WTC11 (cell line): ENCODE measurements around the gene MLN. TPM values are rescaled to one million over a fixed set of nuclear protein-coding genes. Genes with fewer than 3 reads are reported as not detected.

Source experiments
- ATAC-seq: fragments of 200-7000 bp; cut with Tn5 transposase; 2 replicates; pipeline ENCODE4 v1.10.0; 2021; ENCODE audit warnings: mild to moderate bottlenecking, moderate library complexity
- CTCF ChIA-PET: fragments of 300-600 bp; sonication (Branson Sonifier 250); formaldehyde crosslinking; loops from one replicate; lab custom pipeline; 2021; ENCODE audit warnings: antibody characterized with exemption; lab: Charles Lee
- POLR2A ChIA-PET: fragments of 350-600 bp; sonication (Branson Sonifier 250); formaldehyde crosslinking; loops from one replicate; lab custom pipeline; 2021; ENCODE audit warnings: antibody characterized with exemption; lab: Charles Lee
- DNase-seq: peaks from one replicate; pipeline ENCODE4 v3.0.0; 2021; ENCODE audit warnings: low spot score
- H3K27ac Mint-ChIP-seq: 2 replicates; pipeline ENCODE4 v1.8.0; 2021; ENCODE audit warnings: mixed read lengths
- H3K27me3 Mint-ChIP-seq: 2 replicates; pipeline ENCODE4 v1.8.0; 2021; ENCODE audit warnings: low read depth, mild to moderate bottlenecking, moderate library complexity, mixed read lengths
- H3K36me3 Mint-ChIP-seq: 2 replicates; pipeline ENCODE4 v1.8.0; 2021; ENCODE audit warnings: mixed read lengths
- H3K4me1 Mint-ChIP-seq: 2 replicates; pipeline ENCODE4 v1.8.0; 2022; ENCODE audit warnings: mixed read lengths
- H3K4me3 Mint-ChIP-seq: 2 replicates; pipeline ENCODE4 v1.8.0; 2021; ENCODE audit warnings: mild to moderate bottlenecking, moderate library complexity, mixed read lengths
- H3K9me3 Mint-ChIP-seq: 2 replicates; pipeline ENCODE4 v1.8.0; 2021; ENCODE audit warnings: mixed read lengths
- ATF1 ChIP-seq: sonication (generic); formaldehyde crosslinking; IDR thresholded peaks from 2 replicates; pipeline ENCODE4 v1.8.1; 2023; ENCODE audit warnings: mild to moderate bottlenecking, moderate library complexity, missing genetic modification reagents
- FOXJ3 ChIP-seq: sonication (generic); formaldehyde crosslinking; IDR thresholded peaks from 2 replicates; pipeline ENCODE4 v1.9.0; 2021; ENCODE audit warnings: missing genetic modification reagents, mild to moderate bottlenecking, borderline replicate concordance
- GABPB1 ChIP-seq: sonication (generic); formaldehyde crosslinking; IDR thresholded peaks from 2 replicates; pipeline ENCODE4 v1.8.1; 2023; ENCODE audit warnings: mild to moderate bottlenecking, missing genetic modification reagents
- HMGA2 ChIP-seq: fragments of 250-450 bp; sonication (Bioruptor Pico); IDR thresholded peaks from 2 replicates; pipeline ENCODE4 v1.4.0; 2021; ENCODE audit warnings: mild to moderate bottlenecking, moderate library complexity
- IRF2 ChIP-seq: sonication (generic); formaldehyde crosslinking; IDR thresholded peaks from 2 replicates; pipeline ENCODE4 v1.8.0; 2022; ENCODE audit warnings: low read depth, missing genetic modification reagents, borderline replicate concordance
- RORB ChIP-seq: fragments of 250-450 bp; sonication (Bioruptor Pico); IDR thresholded peaks from 2 replicates; pipeline ENCODE4 v1.9.0; 2021; ENCODE audit warnings: mild to moderate bottlenecking
- SP1 ChIP-seq: sonication (generic); formaldehyde crosslinking; conservative IDR thresholded peaks from 2 replicates; pipeline ENCODE4 v1.8.1; 2022; ENCODE audit warnings: missing genetic modification reagents
- TEAD1 ChIP-seq: sonication (generic); formaldehyde crosslinking; IDR thresholded peaks from 2 replicates; pipeline ENCODE4 v1.8.0; 2022; ENCODE audit warnings: mild to moderate bottlenecking, missing genetic modification reagents
- TP53 ChIP-seq: sonication (generic); formaldehyde crosslinking; IDR thresholded peaks from 2 replicates; pipeline ENCODE4 v1.8.1; 2023; ENCODE audit warnings: mild to moderate bottlenecking, missing genetic modification reagents
- ZNF416 ChIP-seq: fragments of 250-450 bp; sonication (Bioruptor Pico); IDR thresholded peaks from 2 replicates; pipeline ENCODE4 v1.9.0; 2021; ENCODE audit warnings: mild to moderate bottlenecking, inconsistent platforms
- ZNF671 ChIP-seq: fragments of 250-450 bp; sonication (Bioruptor Pico); IDR thresholded peaks from 2 replicates; pipeline ENCODE4 v1.8.0; 2021; ENCODE audit warnings: mild to moderate bottlenecking
- total RNA-seq: library from RNA; stranded (reverse); gene quantifications from 3 replicates; pipeline ENCODE4 v1.2.3, GENCODE V29; 2021
- TF ChIP-seq, protein P1 (sequence below): sonication (generic); formaldehyde crosslinking; IDR thresholded peaks from 2 replicates; pipeline ENCODE4 v1.8.1; 2022; ENCODE audit warnings: mild to moderate bottlenecking, missing genetic modification reagents, moderate library complexity, borderline replicate concordance
- TF ChIP-seq, protein P2 (sequence below): sonication (generic); formaldehyde crosslinking; IDR thresholded peaks from 2 replicates; pipeline ENCODE4 v1.8.1; 2023; ENCODE audit warnings: mild to moderate bottlenecking, moderate library complexity, missing genetic modification reagents
- TF ChIP-seq, protein P3 (sequence below): sonication (generic); formaldehyde crosslinking; IDR thresholded peaks from 2 replicates; pipeline ENCODE4 v1.8.1; 2022; ENCODE audit warnings: low read depth, missing genetic modification reagents, borderline replicate concordance
- TF ChIP-seq, protein P4 (sequence below): sonication (generic); formaldehyde crosslinking; IDR thresholded peaks from 2 replicates; pipeline ENCODE4 v1.8.0; 2022; ENCODE audit warnings: missing genetic modification reagents
- TF ChIP-seq, protein P5 (sequence below): sonication (generic); formaldehyde crosslinking; IDR thresholded peaks from 2 replicates; pipeline ENCODE4 v1.8.1; 2023; ENCODE audit warnings: mild to moderate bottlenecking, missing genetic modification reagents, moderate library complexity
- TF ChIP-seq, protein P6 (sequence below): sonication (generic); formaldehyde crosslinking; IDR thresholded peaks from 2 replicates; pipeline ENCODE4 v1.8.0; 2023; ENCODE audit warnings: missing genetic modification reagents
- TF ChIP-seq, protein P7 (sequence below): sonication (generic); formaldehyde crosslinking; IDR thresholded peaks from 2 replicates; pipeline ENCODE4 v1.8.1; 2022; ENCODE audit warnings: mild to moderate bottlenecking, moderate library complexity, missing genetic modification reagents

Gene MLN
- total RNA-seq, 1 experiment from 2014 or later: not detected

DNA sequence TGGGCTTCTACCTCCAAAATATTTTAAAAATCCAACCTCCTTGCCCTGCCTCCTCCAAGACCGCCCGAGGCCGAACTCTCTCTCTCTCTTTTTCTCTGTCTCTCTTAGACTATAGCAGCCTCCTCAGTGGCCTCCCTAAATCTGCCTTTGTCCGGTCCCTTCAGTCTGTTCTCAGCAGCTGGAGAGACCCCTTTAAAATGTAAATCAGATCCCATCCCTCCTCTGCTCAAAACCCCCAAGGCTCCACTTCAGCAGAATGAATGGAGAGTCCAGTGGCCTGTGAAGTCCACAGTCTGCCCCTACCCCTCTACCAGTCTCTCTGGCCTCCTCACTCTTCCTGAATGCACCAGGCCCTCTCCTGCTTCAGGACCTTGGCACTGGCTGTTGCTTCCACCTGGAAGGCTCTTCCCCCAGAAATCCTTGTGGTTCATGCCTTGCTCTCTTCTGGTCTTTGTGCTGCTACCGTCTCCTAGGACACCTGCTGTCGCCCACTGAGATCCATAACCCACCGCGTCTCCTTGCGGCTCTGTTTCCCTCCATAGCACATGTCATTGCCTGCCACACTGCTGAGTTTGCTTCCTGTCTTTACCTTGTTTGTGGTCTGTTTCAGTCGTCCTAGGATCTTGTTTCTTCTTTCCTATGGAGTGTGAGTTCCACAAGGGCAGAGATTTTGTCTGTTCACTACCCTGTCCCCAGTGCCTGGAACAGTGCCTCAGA is 6.0 kb downstream of the MLN start:
- Mint-ChIP-seq H3K4me1 (peaks cover 51% of the 10 kb centered on the region), H3K9me3 (no peaks in the 10 kb centered on the region), H3K4me3 (no peak overlapping the region), H3K27ac (peak overlapping the region; percentile 1), H3K36me3 (no peaks in the 10 kb centered on the region)
- CTCF ChIA-PET: interaction anchor here (0.7 to 2.3 kb wide), 8 partner anchors 15 to 86 kb away, joined by 3 to 14 read pairs (median 4); partner anchors contain the start of gene UQCC2
- no peak for ATAC-seq
- no peak for DNase-seq
- TF ChIP-seq, protein P1, sequence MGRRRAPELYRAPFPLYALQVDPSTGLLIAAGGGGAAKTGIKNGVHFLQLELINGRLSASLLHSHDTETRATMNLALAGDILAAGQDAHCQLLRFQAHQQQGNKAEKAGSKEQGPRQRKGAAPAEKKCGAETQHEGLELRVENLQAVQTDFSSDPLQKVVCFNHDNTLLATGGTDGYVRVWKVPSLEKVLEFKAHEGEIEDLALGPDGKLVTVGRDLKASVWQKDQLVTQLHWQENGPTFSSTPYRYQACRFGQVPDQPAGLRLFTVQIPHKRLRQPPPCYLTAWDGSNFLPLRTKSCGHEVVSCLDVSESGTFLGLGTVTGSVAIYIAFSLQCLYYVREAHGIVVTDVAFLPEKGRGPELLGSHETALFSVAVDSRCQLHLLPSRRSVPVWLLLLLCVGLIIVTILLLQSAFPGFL: no peak
- TF ChIP-seq FOXJ3 (CRISPR knock-in tag) (no peak), ZNF671 (CRISPR knock-in tag) (no peak)
- TF ChIP-seq, all 79 proteins: peak for 0
- peaks cover 9% of the 10 kb centered on the region; the same call in 1 of the 2 replicates for H3K27me3 Mint-ChIP-seq
- POLR2A ChIA-PET: no interaction called here

DNA sequence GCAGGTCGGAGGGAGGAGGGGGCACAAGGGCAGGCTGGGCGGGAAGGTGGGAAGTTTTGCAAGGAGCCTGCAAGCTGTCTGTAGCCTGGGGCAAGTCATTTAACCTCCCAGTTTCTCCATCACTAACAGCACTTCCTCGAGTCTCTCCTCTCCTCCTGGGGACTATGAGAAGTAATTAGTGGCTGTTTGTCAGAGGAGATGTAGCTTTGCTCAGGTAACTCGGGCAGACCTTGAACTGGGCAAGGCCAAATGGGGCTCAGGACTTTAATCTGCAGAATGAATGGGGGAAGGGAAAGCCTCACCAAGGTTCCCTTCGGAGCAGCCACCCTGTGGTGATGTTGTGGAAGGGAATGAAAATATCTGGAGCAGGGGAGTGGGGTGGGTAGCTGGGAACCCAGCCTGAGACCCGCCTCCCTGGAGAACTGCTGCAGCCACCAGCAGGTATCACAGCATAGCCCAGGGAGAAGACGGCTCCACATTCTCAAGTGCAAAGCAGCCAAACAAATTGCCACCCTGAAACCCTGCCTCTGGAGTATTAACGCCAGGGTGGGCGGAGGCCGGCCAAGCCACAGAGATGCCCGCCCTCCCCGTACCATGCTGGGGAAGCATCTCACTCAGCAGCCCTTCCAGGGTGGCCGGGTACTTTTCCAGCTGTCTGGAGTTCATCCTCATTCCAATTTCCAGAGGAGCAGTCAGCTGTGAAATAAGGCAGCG is 8.7 kb downstream of the MLN start:
- ChIA-PET POLR2A (no interaction called here), CTCF (interaction anchor here (0.8 to 5.1 kb wide), 7 partner anchors 14 to 360 kb away, joined by 3 to 38 read pairs (median 6); no protein-coding TSS in a partner anchor)
- Mint-ChIP-seq H3K4me3 (no peak overlapping the region), H3K4me1 (peaks cover 72% of the 10 kb centered on the region), H3K9me3 (no peaks in the 10 kb centered on the region), H3K27me3 (no peaks in the 10 kb centered on the region; the same call in 1 of the 2 replicates), H3K36me3 (no peaks in the 10 kb centered on the region), H3K27ac (peak overlapping the region; percentile 41; the same call in 1 of the 2 replicates)
- peak; percentile 36 for ATAC-seq
- TF ChIP-seq ATF1 (CRISPR knock-in tag) (no peak), IRF2 (CRISPR knock-in tag) (no peak), TEAD1 (CRISPR knock-in tag) (no peak), ZNF671 (CRISPR knock-in tag) (no peak)
- TF ChIP-seq, protein P2, sequence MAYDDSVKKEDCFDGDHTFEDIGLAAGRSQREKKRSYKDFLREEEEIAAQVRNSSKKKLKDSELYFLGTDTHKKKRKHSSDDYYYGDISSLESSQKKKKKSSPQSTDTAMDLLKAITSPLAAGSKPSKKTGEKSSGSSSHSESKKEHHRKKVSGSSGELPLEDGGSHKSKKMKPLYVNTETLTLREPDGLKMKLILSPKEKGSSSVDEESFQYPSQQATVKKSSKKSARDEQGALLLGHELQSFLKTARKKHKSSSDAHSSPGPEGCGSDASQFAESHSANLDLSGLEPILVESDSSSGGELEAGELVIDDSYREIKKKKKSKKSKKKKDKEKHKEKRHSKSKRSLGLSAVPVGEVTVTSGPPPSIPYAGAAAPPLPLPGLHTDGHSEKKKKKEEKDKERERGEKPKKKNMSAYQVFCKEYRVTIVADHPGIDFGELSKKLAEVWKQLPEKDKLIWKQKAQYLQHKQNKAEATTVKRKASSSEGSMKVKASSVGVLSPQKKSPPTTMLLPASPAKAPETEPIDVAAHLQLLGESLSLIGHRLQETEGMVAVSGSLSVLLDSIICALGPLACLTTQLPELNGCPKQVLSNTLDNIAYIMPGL (CRISPR knock-in tag): no peak
- no peak for DNase-seq

DNA sequence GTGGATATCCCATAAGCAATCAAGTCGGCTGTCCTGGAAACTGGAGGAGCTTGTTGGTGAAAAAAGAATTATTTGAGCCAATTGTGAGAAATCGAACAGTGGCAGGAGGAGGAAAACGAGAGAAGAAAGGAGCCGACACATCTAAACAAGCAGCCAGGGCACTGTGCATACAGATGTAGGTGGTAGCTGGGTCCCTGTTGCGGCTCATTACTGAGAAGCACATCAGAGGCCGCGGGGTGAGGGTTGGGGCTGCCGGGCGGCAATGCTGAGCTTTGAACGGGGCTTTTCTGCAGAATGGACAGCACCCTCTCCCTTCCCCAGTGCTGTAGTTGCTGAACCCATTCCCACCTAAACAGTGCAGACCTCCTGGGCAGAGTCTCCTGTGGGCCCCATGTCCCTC is 10.8 kb downstream of the MLN start:
- Mint-ChIP-seq H3K9me3 (no peaks in the 10 kb centered on the region), H3K27me3 (no peaks in the 10 kb centered on the region), H3K4me1 (peaks cover 74% of the 10 kb centered on the region), H3K4me3 (no peak overlapping the region), H3K36me3 (no peaks in the 10 kb centered on the region), H3K27ac (no peak overlapping the region)
- ATAC-seq (no peak), DNase-seq (no peak)
- CTCF ChIA-PET: interaction anchor here (1.2 to 5.1 kb wide), 2 partner anchors 22 to 43 kb away, joined by 3 to 38 read pairs; no protein-coding TSS in a partner anchor
- POLR2A ChIA-PET: no interaction called here
- TF ChIP-seq TP53 (no peak), HMGA2 (no peak), GABPB1 (CRISPR knock-in tag) (no peak), SP1 (CRISPR knock-in tag) (no peak), RORB (CRISPR knock-in tag) (no peak), ZNF416 (CRISPR knock-in tag) (no peak)
- TF ChIP-seq, protein P3, sequence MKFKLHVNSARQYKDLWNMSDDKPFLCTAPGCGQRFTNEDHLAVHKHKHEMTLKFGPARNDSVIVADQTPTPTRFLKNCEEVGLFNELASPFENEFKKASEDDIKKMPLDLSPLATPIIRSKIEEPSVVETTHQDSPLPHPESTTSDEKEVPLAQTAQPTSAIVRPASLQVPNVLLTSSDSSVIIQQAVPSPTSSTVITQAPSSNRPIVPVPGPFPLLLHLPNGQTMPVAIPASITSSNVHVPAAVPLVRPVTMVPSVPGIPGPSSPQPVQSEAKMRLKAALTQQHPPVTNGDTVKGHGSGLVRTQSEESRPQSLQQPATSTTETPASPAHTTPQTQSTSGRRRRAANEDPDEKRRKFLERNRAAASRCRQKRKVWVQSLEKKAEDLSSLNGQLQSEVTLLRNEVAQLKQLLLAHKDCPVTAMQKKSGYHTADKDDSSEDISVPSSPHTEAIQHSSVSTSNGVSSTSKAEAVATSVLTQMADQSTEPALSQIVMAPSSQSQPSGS (CRISPR knock-in tag): no peak
- TF ChIP-seq, protein P4, sequence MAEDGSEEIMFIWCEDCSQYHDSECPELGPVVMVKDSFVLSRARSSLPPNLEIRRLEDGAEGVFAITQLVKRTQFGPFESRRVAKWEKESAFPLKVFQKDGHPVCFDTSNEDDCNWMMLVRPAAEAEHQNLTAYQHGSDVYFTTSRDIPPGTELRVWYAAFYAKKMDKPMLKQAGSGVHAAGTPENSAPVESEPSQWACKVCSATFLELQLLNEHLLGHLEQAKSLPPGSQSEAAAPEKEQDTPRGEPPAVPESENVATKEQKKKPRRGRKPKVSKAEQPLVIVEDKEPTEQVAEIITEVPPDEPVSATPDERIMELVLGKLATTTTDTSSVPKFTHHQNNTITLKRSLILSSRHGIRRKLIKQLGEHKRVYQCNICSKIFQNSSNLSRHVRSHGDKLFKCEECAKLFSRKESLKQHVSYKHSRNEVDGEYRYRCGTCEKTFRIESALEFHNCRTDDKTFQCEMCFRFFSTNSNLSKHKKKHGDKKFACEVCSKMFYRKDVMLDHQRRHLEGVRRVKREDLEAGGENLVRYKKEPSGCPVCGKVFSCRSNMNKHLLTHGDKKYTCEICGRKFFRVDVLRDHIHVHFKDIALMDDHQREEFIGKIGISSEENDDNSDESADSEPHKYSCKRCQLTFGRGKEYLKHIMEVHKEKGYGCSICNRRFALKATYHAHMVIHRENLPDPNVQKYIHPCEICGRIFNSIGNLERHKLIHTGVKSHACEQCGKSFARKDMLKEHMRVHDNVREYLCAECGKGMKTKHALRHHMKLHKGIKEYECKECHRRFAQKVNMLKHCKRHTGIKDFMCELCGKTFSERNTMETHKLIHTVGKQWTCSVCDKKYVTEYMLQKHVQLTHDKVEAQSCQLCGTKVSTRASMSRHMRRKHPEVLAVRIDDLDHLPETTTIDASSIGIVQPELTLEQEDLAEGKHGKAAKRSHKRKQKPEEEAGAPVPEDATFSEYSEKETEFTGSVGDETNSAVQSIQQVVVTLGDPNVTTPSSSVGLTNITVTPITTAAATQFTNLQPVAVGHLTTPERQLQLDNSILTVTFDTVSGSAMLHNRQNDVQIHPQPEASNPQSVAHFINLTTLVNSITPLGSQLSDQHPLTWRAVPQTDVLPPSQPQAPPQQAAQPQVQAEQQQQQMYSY (CRISPR knock-in tag): no peak
- TF ChIP-seq, protein P5, sequence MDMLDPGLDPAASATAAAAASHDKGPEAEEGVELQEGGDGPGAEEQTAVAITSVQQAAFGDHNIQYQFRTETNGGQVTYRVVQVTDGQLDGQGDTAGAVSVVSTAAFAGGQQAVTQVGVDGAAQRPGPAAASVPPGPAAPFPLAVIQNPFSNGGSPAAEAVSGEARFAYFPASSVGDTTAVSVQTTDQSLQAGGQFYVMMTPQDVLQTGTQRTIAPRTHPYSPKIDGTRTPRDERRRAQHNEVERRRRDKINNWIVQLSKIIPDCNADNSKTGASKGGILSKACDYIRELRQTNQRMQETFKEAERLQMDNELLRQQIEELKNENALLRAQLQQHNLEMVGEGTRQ (CRISPR knock-in tag): no peak
- TF ChIP-seq, protein P6, sequence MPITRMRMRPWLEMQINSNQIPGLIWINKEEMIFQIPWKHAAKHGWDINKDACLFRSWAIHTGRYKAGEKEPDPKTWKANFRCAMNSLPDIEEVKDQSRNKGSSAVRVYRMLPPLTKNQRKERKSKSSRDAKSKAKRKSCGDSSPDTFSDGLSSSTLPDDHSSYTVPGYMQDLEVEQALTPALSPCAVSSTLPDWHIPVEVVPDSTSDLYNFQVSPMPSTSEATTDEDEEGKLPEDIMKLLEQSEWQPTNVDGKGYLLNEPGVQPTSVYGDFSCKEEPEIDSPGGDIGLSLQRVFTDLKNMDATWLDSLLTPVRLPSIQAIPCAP (CRISPR knock-in tag): no peak
- TF ChIP-seq, protein P7, sequence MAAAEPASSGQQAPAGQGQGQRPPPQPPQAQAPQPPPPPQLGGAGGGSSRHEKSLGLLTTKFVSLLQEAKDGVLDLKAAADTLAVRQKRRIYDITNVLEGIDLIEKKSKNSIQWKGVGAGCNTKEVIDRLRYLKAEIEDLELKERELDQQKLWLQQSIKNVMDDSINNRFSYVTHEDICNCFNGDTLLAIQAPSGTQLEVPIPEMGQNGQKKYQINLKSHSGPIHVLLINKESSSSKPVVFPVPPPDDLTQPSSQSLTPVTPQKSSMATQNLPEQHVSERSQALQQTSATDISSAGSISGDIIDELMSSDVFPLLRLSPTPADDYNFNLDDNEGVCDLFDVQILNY (CRISPR knock-in tag): no peak
